OCI-LY3 (cell line): ENCODE data around the gene KRT1.

ENCODE experiments used
- EZH2phosphoT487 ChIP-seq: fragments of 200-600 bp; shearing (Covaris generic); IDR thresholded peaks from 2 replicates; pipeline ENCODE4 v1.6.1; 2018; ENCODE audit warnings: antibody characterized with exemption, mixed run types, low read depth
- TF ChIP-seq, protein P1 (sequence below): fragments of 200-600, 300-600 bp; sonication (generic); IDR thresholded peaks from 2 replicates; pipeline ENCODE4 v1.5.1; 2014; ENCODE audit warnings: antibody characterized with exemption, low read length, low read depth

DNA sequence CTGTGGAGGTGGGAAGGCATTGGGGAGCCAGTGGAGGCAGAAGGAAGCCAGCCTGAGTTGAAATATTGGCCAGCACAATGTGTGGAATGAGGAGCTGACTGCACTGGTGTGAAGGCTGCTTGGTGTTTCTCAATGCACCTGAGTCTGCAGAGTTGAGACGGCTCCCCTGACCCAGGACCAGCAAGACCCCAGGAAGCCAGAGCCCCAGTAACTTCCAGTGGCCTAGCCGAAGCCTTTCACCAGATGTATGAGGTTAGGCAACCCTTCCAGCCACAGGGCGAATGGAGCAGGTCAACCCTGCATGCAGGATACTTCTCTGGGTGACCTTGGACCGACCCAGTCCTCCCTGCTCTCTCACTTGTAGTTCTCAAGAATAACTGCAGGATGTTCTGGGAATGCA is 48.9 kb downstream of the KRT1 start:
- TF ChIP-seq, protein P1, sequence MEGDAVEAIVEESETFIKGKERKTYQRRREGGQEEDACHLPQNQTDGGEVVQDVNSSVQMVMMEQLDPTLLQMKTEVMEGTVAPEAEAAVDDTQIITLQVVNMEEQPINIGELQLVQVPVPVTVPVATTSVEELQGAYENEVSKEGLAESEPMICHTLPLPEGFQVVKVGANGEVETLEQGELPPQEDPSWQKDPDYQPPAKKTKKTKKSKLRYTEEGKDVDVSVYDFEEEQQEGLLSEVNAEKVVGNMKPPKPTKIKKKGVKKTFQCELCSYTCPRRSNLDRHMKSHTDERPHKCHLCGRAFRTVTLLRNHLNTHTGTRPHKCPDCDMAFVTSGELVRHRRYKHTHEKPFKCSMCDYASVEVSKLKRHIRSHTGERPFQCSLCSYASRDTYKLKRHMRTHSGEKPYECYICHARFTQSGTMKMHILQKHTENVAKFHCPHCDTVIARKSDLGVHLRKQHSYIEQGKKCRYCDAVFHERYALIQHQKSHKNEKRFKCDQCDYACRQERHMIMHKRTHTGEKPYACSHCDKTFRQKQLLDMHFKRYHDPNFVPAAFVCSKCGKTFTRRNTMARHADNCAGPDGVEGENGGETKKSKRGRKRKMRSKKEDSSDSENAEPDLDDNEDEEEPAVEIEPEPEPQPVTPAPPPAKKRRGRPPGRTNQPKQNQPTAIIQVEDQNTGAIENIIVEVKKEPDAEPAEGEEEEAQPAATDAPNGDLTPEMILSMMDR, result no peak
- TF ChIP-seq EZH2phosphoT487, result no peak
